GM21723 (cell line): ENCODE results near the gene OR7D2.

Source experiments
- ATAC-seq: cut with Tn5 transposase; IDR thresholded peaks from one replicate; pipeline ENCODE4 v1.9.1; 2021; ENCODE audit warnings: mild to moderate bottlenecking, moderate library complexity; ENCODE audit not compliant: unreplicated experiment

OR7D2 gene

GRCh38 chr19:9205501-9206113, 26.8 kb downstream of the OR7D2 start:
- no peak for ATAC-seq

GRCh38 chr19:9219489-9219888, 40.7 kb downstream of the OR7D2 start, which contains the start of gene OR7D4:
Gene OR7D4, minus strand, starts transcription at chr19:9219589. Its CDS starts 4,752 bp downstream, at chr19:9214837.
- no peak for ATAC-seq
